Caco-2 (cell line): ENCODE results near the gene ARNT2. TPM values are rescaled to one million over a fixed set of nuclear protein-coding genes. Genes with fewer than 3 reads are reported as not detected.

Source experiments
- BruUV-seq: library from RNA; stranded (reverse); fragments of 400-500 nt; replicated peaks from 2 replicates; lab custom pipeline; 2021; lab: Mats Ljungman, UMichigan
- CTCF ChIA-PET: fragments of 300-600 bp; sonication (Branson Sonifier 250); formaldehyde crosslinking; loops from one replicate; lab custom pipeline; 2022; ENCODE audit warnings: antibody characterized with exemption; lab: Charles Lee
- POLR2A ChIA-PET: fragments of 300-600 bp; sonication (Branson Sonifier 250); formaldehyde crosslinking; loops from one replicate; lab custom pipeline; 2022; ENCODE audit warnings: antibody characterized with exemption; lab: Charles Lee
- DNase-seq, 2 experiments: peaks; one replicate each; pipeline versions ENCODE4 v3.0.0 to v3.0.0-alpha.2; 2020 to 2022
- H3K27me3 ChIP-seq: replicated peaks from 2 replicates; pipeline ENCODE4 v1.6.0; 2011; ENCODE audit warnings: low read length; ENCODE audit not compliant: control insufficient read depth, insufficient read depth
- H3K36me3 ChIP-seq: 2 replicates; pipeline ENCODE4 v1.5.1; 2011; ENCODE audit warnings: low read length; ENCODE audit not compliant: control insufficient read depth, insufficient read depth
- H3K4me1 ChIP-seq: fragments of 250-450 bp; sonication (Bioruptor Pico); 2 replicates; pipeline ENCODE4 v1.5.1; 2020; ENCODE audit warnings: mild to moderate bottlenecking
- H3K4me3 ChIP-seq: 2 replicates; pipeline ENCODE4 v1.5.1; 2011; ENCODE audit warnings: low read depth, mild to moderate bottlenecking, control low read depth, low read length
- H3K9me3 ChIP-seq: fragments of 250-450 bp; sonication (Bioruptor Pico); 2 replicates; pipeline ENCODE4 v1.5.1; 2020; ENCODE audit warnings: mild to moderate bottlenecking, moderate library complexity
- H3K27ac Mint-ChIP-seq: one replicate; pipeline ENCODE4 v1.8.0; 2022; ENCODE audit warnings: mixed read lengths; ENCODE audit not compliant: unreplicated experiment
- H3K27me3 Mint-ChIP-seq: one replicate; pipeline ENCODE4 v1.8.0; 2022; ENCODE audit warnings: mixed read lengths; ENCODE audit not compliant: insufficient read depth, unreplicated experiment
- H3K36me3 Mint-ChIP-seq: one replicate; pipeline ENCODE4 v1.8.0; 2022; ENCODE audit warnings: mild to moderate bottlenecking, mixed read lengths; ENCODE audit not compliant: insufficient read depth, unreplicated experiment
- H3K4me1 Mint-ChIP-seq: one replicate; pipeline ENCODE4 v1.8.0; 2022; ENCODE audit warnings: low read depth, mixed read lengths; ENCODE audit not compliant: unreplicated experiment
- H3K4me3 Mint-ChIP-seq: one replicate; pipeline ENCODE4 v1.8.0; 2022; ENCODE audit warnings: mild to moderate bottlenecking, moderate library complexity, mixed read lengths; ENCODE audit not compliant: unreplicated experiment
- H3K9me3 Mint-ChIP-seq: one replicate; pipeline ENCODE4 v1.8.0; 2022; ENCODE audit warnings: mixed read lengths; ENCODE audit not compliant: unreplicated experiment
- CTCF ChIP-seq, 2 experiments: fragments of 200-600 bp in 1 of 2; IDR thresholded peaks; 1 replicate in 1 of 2; 2 replicates in 1 of 2; pipeline versions ENCODE4 v1.5.1 to v1.8.0; 2011 to 2022; ENCODE audit warnings: antibody characterized with exemption in 1 of 2, control low read depth in 1 of 2, inconsistent platforms in 1 of 2, low read depth in 1 of 2, low read length in 1 of 2, mild to moderate bottlenecking in 1 of 2, moderate library complexity in 1 of 2; ENCODE audit not compliant: insufficient read depth in 1 of 2, severe bottlenecking in 1 of 2, unreplicated experiment in 1 of 2
- intact Hi-C: fragments of 100-400 bp; cut with micrococcal nuclease; formaldehyde crosslinking; loops from one replicate; pipeline ENCODE4 v1.10.0; 2022; ENCODE audit not compliant: unreplicated experiment
- total RNA-seq: library from RNA; stranded (reverse); gene quantifications from 2 replicates; pipeline ENCODE4 v1.2.3, GENCODE V29; 2022

ARNT2 gene
- total RNA-seq, 1 experiment from 2014 or later, result 0.23 TPM

- no peak for TF ChIP-seq CTCF (IDR thresholded peaks at IDR 0.05; ENCODE audit: insufficient read depth in 1 of 2, low read depth in 1 of 2, low read length in 1 of 2, severe bottlenecking in 1 of 2, unreplicated experiment in 1 of 2)
- H3K4me3 Mint-ChIP-seq, result no peak overlapping the region
Measured at GRCh38 chr15:80626643-80627120, 222.5 kb downstream of the ARNT2 start.

GRCh38 chr15:80629355-80629754 is 225.2 kb downstream of the ARNT2 start:
- H3K9me3 ChIP-seq, result no peaks in the 10 kb centered on the region
- Mint-ChIP-seq H3K36me3 (no peaks in the 10 kb centered on the region), H3K4me1 (no peaks in the 10 kb centered on the region), H3K9me3 (no peaks in the 10 kb centered on the region), H3K27ac (no peak overlapping the region), H3K4me3 (no peak overlapping the region), H3K27me3 (peaks cover 2% of the 10 kb centered on the region)
- TF ChIP-seq CTCF (IDR thresholded peaks at IDR 0.05; ENCODE audit: insufficient read depth in 1 of 2, low read depth in 1 of 2, low read length in 1 of 2, severe bottlenecking in 1 of 2, unreplicated experiment in 1 of 2), result no peak
- intact Hi-C loops, result no loop called here
- H3K27me3 ChIP-seq, result no peaks in the 10 kb centered on the region
- no peak overlapping the region for H3K4me3 ChIP-seq
- no peaks in the 10 kb centered on the region for H3K4me1 ChIP-seq
- no TSS peak for BruUV-seq
- no peaks in the 10 kb centered on the region for H3K36me3 ChIP-seq
- POLR2A ChIA-PET, result no interaction called here
- DNase-seq, result no peak
- CTCF ChIA-PET, result interaction anchor here (0.5 kb wide), 1 partner anchor 38 kb away, joined by 4 read pairs; no protein-coding TSS in a partner anchor

More at GRCh38 chr15:80626643-80627120, 222.5 kb downstream of the ARNT2 start:
- POLR2A ChIA-PET, result no interaction called here
- H3K36me3 ChIP-seq, result no peaks in the 10 kb centered on the region
- peaks cover 10% of the 10 kb centered on the region for H3K9me3 Mint-ChIP-seq
- intact Hi-C loops, result no loop called here
- DNase-seq, result no peak
- BruUV-seq, result no TSS peak
- no peaks in the 10 kb centered on the region for H3K36me3 Mint-ChIP-seq
- no peaks in the 10 kb centered on the region for H3K27me3 Mint-ChIP-seq
- H3K9me3 ChIP-seq, result 0 out of 2 replicates have a peak, but pooled peaks cover 4% of the 10 kb centered on the region
- no peak overlapping the region for H3K4me3 ChIP-seq
- no peaks in the 10 kb centered on the region for H3K4me1 ChIP-seq
- CTCF ChIA-PET, result no interaction called here
- H3K27ac Mint-ChIP-seq, result no peak overlapping the region
- H3K4me1 Mint-ChIP-seq, result no peaks in the 10 kb centered on the region
- no peaks in the 10 kb centered on the region for H3K27me3 ChIP-seq

GRCh38 chr15:80630981-80631380 is 226.8 kb downstream of the ARNT2 start:
- H3K27me3 Mint-ChIP-seq, result peaks cover 8% of the 10 kb centered on the region
- H3K27me3 ChIP-seq, result no peaks in the 10 kb centered on the region
- no peak overlapping the region for H3K27ac Mint-ChIP-seq
- no TSS peak for BruUV-seq
- no peak overlapping the region for H3K4me3 ChIP-seq
- POLR2A ChIA-PET, result no interaction called here
- H3K9me3 ChIP-seq, result no peaks in the 10 kb centered on the region
- H3K36me3 Mint-ChIP-seq, result no peaks in the 10 kb centered on the region
- no peak for DNase-seq
- H3K4me1 Mint-ChIP-seq, result no peaks in the 10 kb centered on the region
- intact Hi-C loops, result no loop called here
- no peaks in the 10 kb centered on the region for H3K36me3 ChIP-seq
- no peak for TF ChIP-seq CTCF (IDR thresholded peaks at IDR 0.05; ENCODE audit: insufficient read depth in 1 of 2, low read depth in 1 of 2, low read length in 1 of 2, severe bottlenecking in 1 of 2, unreplicated experiment in 1 of 2)
- H3K4me3 Mint-ChIP-seq, result no peak overlapping the region
- CTCF ChIA-PET, result no interaction called here
- H3K4me1 ChIP-seq, result no peaks in the 10 kb centered on the region
- H3K9me3 Mint-ChIP-seq, result no peaks in the 10 kb centered on the region
